NCI-H187 treated with DMSO at 0.1 percent for 48 hours (cell line): ENCODE results near the gene PELI2.
"Not testable (repeated sequence)": the region's sequence is repeated elsewhere in the genome, so short reads cannot be mapped to it uniquely, and the experiment has no call there.

Experiments used
- DNase-seq: peaks from one replicate; lab custom pipeline; 2025; lab: John Stamatoyannopoulos, UW

Gene PELI2

DNA sequence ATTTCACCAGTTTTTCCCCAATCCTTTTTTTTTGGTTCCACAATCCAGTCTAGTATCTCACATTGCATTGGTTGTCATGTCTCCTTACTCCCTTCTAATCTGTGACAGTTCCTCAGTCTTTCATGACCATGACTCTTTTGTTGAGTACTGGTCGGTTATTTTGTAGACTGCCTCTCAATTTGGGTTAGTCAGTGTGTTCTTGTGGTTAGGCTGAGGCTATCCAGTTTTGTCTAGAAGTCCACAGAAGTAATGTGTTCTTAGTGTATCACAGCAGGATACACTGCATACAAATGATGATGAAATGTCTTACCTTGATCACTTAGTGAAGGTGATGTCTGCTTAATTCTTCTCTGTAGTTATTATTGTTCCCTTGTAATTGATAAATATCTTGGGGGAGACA, 24.8 kb downstream of the PELI2 start:
- DNase-seq, result no peak

DNA sequence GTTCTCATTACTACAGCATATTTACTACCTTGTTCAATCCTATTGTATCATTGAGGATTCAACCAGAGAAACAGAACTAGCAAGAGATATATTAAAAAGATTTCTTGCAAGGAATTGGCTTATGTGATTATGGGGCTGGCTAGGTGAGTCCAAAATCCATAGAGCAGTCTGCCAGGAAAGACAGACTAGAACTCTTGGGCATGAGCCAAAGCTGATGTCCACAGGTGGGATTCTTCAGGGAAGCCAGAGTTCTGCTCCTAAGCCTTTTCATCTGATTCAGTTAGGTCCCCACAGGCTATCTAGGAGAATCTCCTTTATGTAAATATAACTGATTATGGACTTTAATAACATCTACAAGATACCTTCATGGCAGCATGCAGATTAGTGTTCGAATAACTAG, 26.0 kb downstream of the PELI2 start:
- DNase-seq, result no peak

DNA sequence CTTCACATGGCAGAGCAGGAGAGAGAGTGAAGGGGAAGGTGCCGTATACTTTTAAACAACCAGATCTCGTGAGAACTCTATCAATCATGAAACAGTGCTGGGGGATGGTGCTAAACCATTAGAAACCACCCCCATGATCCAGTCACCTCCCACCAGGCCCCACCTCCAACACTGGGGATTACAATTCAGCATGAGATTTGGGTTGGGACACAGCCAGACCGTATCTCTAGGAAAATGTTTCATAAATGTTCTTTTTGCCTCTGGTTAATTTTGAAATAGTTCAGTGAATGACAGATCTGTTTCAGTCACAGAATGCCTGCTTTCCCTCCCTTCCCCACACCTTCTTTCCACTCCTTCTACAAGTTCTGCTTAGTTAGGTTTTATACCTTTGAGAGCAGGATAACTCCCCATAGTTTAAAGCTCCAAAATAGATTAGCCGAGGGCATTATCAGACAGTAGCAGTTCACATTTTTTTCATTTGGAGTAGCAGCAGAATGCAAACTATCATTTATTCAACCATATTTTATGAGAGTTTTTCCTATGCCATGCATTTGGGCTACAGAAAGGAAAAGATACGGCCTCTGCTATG, 27.1 kb downstream of the PELI2 start:
- no peak for DNase-seq

DNA sequence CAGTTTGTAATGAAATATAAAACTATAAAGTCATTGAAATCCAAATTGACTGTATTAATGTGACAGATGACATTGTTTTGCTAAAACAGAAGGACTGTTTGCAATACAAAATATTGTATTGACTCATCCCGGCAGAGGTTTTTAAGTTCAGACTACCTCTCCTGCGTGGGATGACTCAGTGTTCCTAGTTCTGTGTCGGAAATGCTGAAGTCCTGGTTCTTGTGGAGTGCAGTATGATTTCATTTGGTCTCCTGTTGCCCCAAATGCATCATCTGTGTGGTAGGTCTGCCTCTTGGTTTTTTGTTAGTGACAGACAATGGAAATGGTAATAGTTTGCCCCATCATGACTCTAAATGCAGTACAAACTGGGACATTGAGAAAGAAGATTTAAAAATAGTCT, 27.8 kb downstream of the PELI2 start:
- no peak for DNase-seq

DNA sequence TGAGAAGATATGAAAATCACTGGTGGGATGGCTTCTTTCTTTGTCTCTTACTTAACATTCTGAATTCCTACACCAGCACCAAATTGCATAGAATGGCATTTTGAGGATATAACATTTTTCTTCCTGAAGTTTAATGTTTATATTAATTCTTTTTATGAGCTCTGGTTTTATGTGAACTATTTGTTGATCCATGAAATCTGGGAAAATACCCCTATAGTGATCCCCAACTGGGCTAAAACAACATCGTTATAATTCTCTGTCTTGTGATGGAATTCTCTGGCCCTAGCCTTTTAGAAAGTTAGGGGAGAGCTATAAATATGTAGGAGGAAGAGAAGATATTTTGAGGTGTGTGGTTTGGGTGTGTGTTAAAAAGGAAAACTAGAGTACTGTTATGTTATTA, 29.2 kb downstream of the PELI2 start:
- DNase-seq, result no peak

DNA sequence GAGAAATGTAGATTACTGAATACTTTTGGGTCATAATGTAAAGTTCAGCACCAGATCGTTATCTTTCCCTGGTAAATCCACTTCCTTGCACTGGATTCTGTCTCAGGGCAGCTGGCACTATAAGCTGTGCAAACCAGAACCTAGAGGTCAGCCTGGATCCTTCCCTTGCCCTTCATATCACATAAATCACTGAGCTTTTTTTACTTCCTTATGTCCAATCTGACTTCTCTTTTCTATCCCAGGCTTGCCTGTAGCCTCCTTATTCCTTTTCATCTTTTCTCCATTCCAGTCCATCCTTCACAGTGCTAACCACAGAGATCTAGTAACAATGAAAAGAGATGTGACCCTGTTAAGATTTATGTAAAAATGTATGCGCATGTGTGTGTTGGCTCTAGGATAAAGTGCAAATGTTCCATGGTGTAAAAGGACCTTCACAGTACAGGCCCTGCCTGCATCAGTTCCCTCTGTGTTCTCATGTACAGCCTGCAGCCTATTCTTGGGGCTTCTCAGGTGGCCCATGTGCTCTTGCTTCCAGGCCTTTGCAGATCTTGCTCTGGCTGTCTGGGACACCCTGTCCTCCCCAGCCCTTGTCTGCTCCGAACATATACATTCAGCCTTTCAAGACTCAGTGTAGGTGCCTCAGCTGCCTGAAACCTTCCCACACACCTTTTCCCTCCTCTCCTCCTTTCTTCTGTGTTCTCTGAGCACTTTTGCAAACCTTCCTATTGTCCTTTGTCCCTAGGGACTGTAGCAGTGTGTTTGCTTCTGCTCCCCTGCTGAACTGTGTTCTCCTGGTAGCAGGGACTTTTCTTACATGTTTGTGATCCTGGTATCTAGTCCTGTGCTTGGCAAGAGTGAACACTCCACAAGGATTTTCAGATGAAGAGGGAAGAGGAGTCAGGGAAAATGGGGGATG, 30.0 kb downstream of the PELI2 start:
- DNase-seq, result peak; percentile 28

DNA sequence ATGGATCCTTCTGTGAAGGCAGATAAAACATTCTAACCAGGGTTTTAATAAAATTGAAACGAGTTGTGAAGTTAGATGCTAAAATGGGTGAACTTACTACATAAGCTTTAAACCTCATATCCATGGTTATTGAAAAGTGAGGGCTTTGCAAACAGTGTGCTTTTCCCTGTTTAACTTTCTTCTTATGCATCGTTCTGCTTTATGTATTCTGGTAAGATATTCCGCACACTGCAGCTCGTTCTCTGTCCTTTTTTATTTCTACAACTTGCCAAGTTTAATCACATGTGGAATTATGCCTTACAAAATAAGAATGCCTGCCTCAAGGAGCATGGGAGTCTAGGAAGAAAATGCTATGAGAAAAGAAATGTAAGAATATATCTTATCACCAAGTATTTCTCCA, 30.9 kb downstream of the PELI2 start:
- DNase-seq, result no peak

DNA sequence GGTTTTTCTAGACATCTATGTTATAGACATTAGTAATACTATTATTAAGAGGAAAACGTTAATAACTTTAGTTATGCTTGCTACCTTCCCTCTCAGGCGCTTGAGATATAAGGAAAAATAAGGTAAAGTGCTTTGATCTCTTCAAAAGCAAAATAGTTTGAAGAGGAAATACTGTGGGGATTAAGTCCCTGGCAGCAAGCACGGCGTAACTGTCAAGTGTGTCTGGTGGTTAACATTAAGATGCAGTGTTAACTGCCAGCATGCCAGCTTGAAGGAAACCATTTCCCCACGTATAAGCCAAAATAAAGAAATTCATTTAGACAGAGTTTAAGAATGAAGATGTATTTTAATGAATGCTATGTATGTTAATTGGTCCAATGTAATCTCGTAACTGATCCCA, 31.8 kb downstream of the PELI2 start:
- no peak for DNase-seq

DNA sequence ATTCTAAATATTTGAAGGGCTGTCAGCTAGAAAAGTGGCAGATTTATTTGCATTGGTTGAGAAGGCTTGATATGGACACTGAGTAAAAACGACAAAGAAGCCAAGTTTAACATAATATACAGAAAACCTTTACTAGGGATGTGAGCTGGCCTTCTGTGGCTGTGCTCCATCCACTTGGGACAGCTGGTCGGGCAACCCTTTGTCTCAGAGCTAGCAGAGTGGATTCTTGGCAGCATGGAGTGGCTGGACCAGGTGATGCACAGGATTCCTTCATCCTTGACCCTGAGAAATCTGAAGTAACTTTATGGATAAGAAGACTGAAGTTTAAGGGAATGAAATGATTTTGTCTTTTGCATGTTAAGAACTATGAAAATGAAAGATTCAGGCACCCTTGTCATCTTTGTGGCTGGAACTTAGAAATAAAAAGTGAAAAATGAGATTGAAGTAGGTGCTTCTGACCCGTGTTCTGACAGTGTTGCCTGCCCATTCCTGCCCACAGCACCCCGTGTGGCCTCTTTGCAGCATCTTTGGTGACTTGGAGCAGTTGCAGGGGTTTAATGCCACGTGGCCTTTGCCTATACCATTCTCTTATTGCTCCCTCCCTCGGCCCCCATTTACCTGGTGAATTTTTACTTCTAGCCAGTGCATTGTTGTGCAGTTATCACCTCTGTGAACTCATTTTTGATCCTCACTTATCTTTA, 32.6 kb downstream of the PELI2 start:
- DNase-seq, result no peak

DNA sequence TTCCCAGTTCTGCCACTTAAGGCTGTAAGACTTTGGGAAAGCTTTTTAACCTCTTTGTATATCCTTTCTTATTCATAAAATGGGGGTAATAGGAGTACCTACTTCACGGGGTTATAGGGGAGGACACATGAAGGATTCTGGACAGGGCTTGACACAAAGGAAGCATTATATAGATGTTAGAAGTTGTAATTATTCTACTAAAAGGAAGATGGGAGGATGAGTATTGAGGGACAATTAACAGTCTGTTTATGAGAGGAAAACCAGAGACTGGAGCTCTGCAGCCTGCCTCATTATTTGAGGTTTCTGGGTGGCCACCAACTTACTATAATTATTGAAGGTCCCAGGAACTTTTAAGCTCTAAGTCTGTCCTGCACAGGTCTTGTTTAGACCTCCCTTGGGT, 34.0 kb downstream of the PELI2 start:
- no peak for DNase-seq

DNA sequence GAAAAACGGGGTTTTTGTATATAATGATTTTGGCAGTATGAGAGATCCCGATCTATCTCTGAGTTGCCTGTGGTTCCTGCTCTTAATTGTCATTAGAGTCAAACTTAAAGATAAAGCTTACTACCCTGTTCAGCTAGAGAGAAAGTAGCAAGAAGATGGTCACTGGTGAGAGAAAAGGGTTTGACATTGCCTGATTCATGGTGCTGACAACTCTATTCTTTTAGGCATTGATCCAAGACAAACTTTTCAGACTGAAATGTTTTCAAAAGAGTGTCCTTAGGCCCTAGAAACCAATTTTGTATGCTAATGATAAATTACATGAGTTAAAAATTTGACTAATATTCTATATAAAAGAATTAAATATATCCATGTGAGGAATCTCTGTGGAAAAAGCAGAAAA, 35.1 kb downstream of the PELI2 start:
- no peak for DNase-seq

DNA sequence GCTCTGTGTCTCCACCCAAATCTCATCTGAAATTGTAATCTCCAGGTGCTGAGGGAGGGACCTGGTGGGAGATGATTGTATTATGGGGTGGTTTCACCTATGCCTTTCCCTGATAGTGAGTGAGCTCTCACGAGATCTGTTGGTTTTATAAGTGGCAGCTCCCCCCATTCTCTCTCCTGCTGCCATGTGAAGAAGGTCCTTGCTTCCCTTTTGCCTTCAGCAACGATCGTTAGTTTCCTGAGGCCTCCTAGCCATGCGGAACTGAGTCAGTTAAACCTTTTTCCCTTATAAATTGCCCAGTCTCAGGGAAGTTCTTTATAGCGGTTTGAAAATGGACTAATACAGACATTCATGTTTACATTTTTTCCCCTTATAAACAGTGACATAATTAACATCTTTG, 36.1 kb downstream of the PELI2 start:
- no peak for DNase-seq

DNA sequence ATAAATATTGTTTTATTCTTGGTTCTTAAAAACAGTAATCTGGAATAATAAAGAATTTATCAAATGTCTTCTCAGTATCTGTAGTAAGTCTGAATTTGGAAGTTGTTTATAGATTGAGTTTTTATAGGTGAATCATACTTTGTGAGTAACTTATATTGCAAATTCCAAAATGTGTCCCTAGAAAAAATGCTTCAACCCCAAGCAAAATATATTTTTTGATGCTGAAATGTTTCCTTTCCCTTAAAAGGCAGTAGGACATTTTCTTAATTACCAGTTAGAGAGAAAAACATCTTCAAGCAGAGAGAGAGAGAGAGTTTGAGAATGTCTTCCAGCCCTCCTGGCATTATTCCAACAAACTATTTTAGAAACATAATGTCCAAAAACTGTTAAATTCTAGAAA, 37.9 kb downstream of the PELI2 start:
- DNase-seq, result no peak

DNA sequence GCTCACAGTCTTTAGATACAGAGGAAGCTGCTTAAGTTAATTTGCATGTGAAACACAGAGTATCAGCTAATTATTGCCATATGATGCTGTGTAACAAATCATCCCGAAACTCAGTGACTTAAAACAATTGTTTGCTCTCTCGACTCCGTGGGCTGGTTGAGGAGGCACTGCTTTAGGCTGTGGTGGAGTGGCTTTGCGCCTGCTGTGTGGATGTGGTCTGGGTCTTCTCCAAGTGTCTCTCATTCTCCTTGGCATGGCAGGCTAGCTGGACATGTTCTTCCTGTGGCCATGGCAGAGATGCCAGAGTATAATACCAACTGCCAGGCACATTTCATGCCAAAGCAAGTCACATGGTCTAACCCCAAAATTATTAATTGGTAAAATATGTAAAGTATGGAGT, 40.9 kb downstream of the PELI2 start:
- no peak for DNase-seq

DNA sequence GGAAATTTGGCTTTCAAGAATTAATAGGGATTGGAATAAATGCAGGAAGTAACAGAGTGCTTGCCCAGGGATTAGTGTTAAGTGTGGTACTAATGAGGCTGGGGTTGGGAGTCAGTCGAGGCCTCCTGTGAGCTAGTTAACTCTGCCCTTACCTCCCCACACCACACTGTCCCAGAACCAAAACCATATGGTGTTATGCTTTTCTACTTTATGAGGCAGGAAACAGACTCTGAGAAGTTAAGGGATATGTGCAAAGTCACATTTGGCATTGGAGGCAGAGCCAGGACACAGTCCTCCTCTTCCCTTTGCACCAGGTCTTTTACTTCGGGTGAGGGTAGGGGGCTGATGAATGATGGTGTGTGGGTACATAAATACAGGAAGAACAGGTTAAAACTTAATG, 41.9 kb downstream of the PELI2 start:
- no peak for DNase-seq

DNA sequence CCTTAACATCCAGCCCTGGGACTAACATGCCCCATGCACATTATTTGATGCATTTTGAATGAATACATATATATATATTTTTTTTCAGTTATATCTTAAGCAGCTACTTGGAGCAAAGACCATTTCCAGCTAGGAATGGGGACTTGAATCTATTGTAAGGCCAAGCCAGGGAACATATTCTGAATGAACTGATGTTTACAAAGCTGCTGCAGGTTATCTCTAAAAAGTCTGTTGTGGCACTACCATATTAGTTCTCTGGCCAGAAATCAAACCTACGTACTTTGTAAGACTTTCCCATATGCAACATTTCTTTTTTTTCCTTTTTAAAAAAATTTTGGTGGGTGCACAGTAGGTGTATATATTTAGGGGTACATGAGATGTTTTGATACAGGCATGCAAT, 43.4 kb downstream of the PELI2 start:
- no peak for DNase-seq

DNA sequence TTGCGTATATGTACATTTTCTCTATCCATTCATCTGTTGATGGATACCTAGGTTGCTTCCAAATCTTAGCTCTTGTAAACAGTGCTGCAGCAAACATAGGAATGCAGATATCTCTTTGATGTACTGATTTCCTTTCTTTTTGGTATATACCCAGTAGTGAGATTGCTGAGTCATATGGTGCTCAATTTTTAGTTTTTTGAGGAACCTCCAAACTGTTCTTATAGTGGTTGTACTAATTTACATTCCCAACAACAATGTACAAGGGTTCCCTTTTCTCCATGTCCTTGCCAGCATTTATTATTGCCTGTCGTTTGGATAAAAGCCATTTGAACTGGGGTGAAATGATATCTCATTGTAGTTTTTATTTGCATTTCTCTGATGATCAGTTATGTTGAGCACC, 44.3 kb downstream of the PELI2 start:
- DNase-seq, result no peak

DNA sequence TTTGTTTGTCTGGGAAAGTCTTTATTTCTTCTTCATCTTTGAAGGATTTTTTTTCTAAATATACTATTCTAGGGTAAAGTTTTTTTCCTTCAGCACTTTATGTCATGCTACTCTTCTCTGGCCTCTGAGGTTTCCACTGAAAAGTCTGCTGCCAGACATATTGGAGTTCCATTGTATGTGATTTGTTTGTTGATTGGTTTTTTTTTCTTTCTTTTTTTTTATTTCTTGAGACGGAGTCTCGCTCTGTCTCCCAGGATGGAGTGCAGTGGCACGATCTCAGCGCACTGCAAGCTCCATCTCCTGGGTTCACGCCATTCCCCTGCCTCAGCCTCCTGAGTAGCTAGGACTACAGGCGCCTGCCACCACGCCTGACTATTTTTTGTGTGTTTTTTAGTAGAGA, 48.4 kb downstream of the PELI2 start:
- not testable (repeated sequence) for DNase-seq

DNA sequence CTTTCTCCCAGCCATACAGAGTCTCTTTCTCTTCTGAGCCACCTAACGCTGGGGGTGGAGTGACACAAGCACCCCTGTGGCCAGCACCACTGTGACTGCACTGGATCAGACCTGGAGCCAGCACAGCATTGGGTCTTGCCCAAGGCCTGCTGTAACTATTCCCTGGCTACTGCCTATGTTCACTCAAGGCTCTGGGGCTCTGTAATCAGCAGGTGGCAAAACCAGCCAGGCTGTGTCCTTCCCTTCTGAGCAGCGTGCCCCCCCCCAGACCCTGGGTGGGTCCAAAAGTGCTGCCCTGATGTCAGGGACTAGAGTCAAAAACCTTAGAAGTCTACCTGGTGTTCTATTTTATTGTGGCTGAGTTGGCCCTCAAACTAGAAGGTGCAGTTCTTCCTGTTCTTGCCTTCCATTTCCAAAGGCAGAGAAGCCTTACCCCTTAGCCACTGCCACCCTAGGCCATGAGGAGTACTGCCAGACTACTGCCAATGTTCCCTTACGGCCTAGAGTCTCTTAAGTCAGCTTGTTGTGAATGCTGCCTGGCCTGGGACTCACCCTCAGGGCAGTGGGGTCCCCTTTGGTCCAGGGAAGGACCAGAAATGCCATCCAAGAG, 49.9 kb downstream of the PELI2 start:
- no peak for DNase-seq

DNA sequence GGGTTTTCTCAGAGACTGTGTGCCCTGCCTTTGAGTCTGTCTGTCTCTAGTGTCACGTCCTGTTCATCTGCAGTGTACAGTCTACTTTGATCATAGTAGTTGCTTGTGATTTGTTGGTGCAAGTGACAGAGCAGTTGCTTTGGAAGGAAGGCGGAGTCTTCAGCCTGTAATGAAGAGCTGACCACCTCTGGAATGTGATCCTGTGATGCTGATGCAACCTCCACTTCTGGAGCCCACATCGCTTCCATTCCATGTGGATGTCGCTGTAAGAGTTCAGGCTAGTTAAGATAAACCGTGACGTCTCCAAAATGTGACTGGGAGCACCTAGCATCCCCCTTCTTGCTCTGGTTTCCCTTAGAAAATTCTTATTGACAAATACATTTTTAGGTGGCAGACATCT, 51.8 kb downstream of the PELI2 start:
- DNase-seq, result no peak

DNA sequence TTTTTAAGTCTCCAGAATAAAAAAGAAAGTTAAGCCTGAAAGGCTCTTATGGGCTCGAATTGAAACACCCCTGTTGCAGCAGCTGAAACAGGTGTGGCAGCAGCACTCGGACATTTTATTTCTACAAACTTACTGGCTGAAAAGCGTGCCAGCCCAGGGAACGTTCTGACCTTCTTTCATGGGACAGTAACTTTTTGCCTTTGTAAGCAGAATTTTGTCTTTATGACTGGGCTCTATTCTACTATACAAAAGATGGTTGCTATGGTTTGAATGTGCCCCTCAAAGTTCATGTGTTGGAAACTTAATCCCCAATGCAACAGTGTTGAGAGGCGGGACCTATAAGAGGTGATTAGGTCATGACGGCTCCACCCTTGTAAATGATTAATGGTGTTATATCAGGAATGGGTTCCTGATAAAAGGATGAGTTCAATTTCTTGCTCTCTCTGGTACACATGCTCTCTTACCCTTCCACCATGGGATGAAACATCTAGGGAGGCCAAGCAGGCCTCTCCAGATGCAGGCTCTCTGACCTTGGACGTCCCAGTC, 52.7 kb downstream of the PELI2 start:
- DNase-seq, result no peak

DNA sequence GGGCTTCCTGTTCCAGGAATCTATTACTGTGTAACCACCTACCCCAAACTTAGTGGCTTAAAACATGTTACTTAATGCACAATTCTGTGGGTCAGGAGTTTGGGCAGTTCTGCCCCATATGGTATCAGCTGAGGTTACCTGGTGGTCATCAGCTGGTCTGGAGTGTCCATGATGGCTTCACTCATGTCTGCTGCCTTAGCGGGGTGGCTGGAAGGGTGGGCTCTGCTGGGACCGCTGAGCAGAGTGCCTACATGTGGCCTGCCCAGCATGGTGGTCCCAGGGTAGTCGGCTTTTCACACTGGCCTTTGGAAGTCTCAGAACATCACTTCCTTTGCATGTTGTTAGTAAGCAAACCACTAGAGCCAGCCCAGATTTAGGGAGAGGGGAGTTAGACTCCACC, 53.9 kb downstream of the PELI2 start:
- DNase-seq, result no peak

DNA sequence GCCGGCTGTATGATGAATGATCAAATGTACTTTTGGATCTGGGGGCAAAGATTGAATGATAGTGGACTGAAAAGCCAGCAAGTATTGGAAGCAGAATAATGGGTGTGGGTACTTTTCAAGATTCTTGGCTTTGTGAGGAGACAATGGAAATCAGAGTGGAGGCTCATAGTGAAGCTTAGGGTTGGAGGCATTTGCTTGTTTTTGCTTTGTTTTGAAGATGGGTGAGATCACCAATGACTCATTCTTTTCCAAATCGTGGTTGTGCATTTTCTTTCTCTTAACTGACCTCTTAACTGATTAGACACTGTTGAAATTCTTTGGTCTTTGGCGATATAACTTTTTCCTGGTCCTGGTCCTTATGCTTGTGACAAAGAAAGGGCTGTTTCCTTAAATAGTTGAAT, 54.4 kb downstream of the PELI2 start:
- DNase-seq, result no peak
